ENCODE results near the gene SARDH. TPM values are rescaled to one million over a fixed set of nuclear protein-coding genes. Genes with fewer than 3 reads are reported as not detected.

Gene SARDH
- total and polyA plus RNA-seq, 2 donors (not counting 3 experiments of a cell fraction or from before 2014, with no cell fraction given), result 0.19 to 0.44 TPM

DNA sequence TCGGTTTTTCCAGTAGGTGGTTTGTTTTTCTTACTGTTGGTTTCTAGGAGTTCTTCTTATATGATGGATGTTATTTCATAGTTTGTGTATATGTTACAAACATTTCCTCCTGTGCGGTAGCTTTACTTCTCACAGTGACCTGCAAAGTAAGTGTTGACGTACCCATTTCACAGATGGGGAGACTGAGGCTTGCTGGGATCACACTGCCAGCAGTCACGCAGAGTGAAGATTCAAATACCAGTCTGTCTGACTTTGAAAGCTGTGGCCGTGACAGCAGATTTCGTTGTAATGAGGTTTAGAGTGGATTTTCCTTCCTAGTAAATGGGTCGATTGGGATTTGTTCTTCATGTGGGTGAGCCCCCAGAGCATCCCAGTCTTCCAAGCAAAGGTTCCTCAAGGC is 89.0 kb downstream of the SARDH start:
- TF ChIP-seq, protein P1, sequence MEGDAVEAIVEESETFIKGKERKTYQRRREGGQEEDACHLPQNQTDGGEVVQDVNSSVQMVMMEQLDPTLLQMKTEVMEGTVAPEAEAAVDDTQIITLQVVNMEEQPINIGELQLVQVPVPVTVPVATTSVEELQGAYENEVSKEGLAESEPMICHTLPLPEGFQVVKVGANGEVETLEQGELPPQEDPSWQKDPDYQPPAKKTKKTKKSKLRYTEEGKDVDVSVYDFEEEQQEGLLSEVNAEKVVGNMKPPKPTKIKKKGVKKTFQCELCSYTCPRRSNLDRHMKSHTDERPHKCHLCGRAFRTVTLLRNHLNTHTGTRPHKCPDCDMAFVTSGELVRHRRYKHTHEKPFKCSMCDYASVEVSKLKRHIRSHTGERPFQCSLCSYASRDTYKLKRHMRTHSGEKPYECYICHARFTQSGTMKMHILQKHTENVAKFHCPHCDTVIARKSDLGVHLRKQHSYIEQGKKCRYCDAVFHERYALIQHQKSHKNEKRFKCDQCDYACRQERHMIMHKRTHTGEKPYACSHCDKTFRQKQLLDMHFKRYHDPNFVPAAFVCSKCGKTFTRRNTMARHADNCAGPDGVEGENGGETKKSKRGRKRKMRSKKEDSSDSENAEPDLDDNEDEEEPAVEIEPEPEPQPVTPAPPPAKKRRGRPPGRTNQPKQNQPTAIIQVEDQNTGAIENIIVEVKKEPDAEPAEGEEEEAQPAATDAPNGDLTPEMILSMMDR (IDR thresholded peaks at IDR 0.05; ENCODE audit: extremely low read depth in 1 of 2, insufficient read depth in 1 of 2, low read depth in 1 of 2, low read length in 2 of 2), result no peak
- TF ChIP-seq FOS (IDR thresholded peaks at IDR 0.05; ENCODE audit: borderline replicate concordance, insufficient read depth, low read length) (no peak), POLR2A (IDR thresholded peaks at IDR 0.05; ENCODE audit: low read depth, low read length) (no peak), MAX (IDR thresholded peaks at IDR 0.05; ENCODE audit: insufficient read depth, insufficient read length) (no peak), POLR2AphosphoS5 (IDR thresholded peaks at IDR 0.05; ENCODE audit: insufficient read depth, low read depth, low read length) (no peak), EZH2 (IDR thresholded peaks at IDR 0.05; ENCODE audit: borderline replicate concordance, low read depth, low read length, severe bottlenecking) (no peak), GATA2 (IDR thresholded peaks at IDR 0.05; ENCODE audit: insufficient read depth, insufficient read length, low read depth, low read length) (no peak), MYC (IDR thresholded peaks at IDR 0.05; ENCODE audit: low read depth, low read length) (no peak), JUN (IDR thresholded peaks at IDR 0.05; ENCODE audit: borderline replicate concordance, insufficient read depth, insufficient read length, low read depth) (no peak)
- ChIA-PET CTCF (no interaction called here), POLR2A (no interaction called here)
- H2AFZ ChIP-seq (ENCODE audit: low read depth, low read length), result no peak overlapping the region
- H3K4me1 ChIP-seq (ENCODE audit: control insufficient read depth, extremely low read depth, insufficient read depth, low read length), result no peaks in the 10 kb centered on the region
- dilution Hi-C loops (cut with MboI; ENCODE audit: extremely low pct_ligation_motif_present, low sequenced_read_pairs), result no loop called here
- no peaks in the 10 kb centered on the region for H3K27me3 ChIP-seq (ENCODE audit: control insufficient read depth in 2 of 2, insufficient read depth in 2 of 2, low read length in 2 of 2)
- no peaks in the 10 kb centered on the region for H4K20me1 ChIP-seq (replicated peaks; ENCODE audit: control insufficient read depth, extremely low read depth, insufficient read depth, low read length)
- no peaks in the 10 kb centered on the region for H3K9me1 ChIP-seq (replicated peaks; ENCODE audit: control insufficient read depth, extremely low read depth, insufficient read depth, low read length)
- no TSS peak for BruUV-seq (replicated peaks)
- no peak overlapping the region for H3K4me3 ChIP-seq (replicated peaks in 1 of 3; ENCODE audit: insufficient read depth in 1 of 3, low read depth in 1 of 3, low read length in 3 of 3)
- no peak for DNase-seq (ENCODE audit: low read depth, low spot score)
- no peak for FAIRE-seq
- no peak overlapping the region for H3K9ac ChIP-seq (replicated peaks; ENCODE audit: extremely low read depth, insufficient read depth, low read length)
- intact Hi-C loops (cut with micrococcal nuclease), result no loop called here
- H3K36me3 ChIP-seq (ENCODE audit: control insufficient read depth in 2 of 2, extremely low read depth in 1 of 2, insufficient read depth in 2 of 2, low read length in 2 of 2), result no peaks in the 10 kb centered on the region
- H3K79me2 ChIP-seq (ENCODE audit: control insufficient read depth, insufficient read depth, low read length), result no peaks in the 10 kb centered on the region
- no peak overlapping the region for H3K27ac ChIP-seq (ENCODE audit: insufficient read depth, low read depth, low read length)
- no peaks in the 10 kb centered on the region for H3K9me3 ChIP-seq (replicated peaks; ENCODE audit: control insufficient read depth, insufficient read depth, low read length)
- H3K4me2 ChIP-seq (ENCODE audit: insufficient read depth, low read length), result no peak overlapping the region
